ENCODE data around the gene HS2ST1.

DNA sequence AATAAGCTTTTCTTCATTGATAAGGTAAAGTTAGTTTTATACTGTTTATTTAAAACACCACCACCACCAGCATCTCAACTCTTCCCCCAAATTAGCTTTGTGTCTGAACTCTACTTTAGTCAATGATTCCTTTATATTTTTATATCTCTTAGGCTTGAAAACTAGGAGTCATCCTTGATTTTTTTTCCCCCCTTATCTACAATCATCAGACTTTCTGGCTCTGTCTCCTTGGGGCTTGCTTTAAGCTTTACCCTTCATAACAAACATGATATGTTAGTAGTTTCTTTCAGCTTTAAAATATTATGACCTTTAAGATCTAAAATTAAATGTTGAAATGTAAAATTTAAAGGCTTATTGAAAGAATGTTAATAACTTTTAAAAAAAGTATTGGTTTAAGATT lies 28.3 kb downstream of the HS2ST1 start:
- no peak for TF ChIP-seq EP300 (IDR thresholded peaks at IDR 0.05)
- TF ChIP-seq, protein P1, sequence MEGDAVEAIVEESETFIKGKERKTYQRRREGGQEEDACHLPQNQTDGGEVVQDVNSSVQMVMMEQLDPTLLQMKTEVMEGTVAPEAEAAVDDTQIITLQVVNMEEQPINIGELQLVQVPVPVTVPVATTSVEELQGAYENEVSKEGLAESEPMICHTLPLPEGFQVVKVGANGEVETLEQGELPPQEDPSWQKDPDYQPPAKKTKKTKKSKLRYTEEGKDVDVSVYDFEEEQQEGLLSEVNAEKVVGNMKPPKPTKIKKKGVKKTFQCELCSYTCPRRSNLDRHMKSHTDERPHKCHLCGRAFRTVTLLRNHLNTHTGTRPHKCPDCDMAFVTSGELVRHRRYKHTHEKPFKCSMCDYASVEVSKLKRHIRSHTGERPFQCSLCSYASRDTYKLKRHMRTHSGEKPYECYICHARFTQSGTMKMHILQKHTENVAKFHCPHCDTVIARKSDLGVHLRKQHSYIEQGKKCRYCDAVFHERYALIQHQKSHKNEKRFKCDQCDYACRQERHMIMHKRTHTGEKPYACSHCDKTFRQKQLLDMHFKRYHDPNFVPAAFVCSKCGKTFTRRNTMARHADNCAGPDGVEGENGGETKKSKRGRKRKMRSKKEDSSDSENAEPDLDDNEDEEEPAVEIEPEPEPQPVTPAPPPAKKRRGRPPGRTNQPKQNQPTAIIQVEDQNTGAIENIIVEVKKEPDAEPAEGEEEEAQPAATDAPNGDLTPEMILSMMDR (IDR thresholded peaks at IDR 0.05) = no peak
- TF ChIP-seq POLR2A (IDR thresholded peaks at IDR 0.05) = no peak
- TF ChIP-seq POLR2AphosphoS5 (IDR thresholded peaks at IDR 0.05) = no peak
